Esophagus muscularis mucosa (tissue), 3 donors: ENCODE results near the gene PDCD6IP.

Source experiments
- CTCF ChIP-seq, 3 experiments: fragments of 200-600 bp in 2 of 3; fragments of 450-650 bp in 1 of 3; sonication (generic) in 2 of 3; IDR thresholded peaks; one replicate each; pipeline ENCODE4 v1.5.1; 2017 to 2019; ENCODE audit warnings: antibody characterized with exemption in 3 of 3, mild to moderate bottlenecking in 2 of 3, moderate library complexity in 1 of 3
- POLR2A ChIP-seq: fragments of 450-650 bp; IDR thresholded peaks from one replicate; pipeline ENCODE4 v1.6.1; 2017; ENCODE audit warnings: antibody characterized with exemption, moderate library complexity, mild to moderate bottlenecking, low read depth
- POLR2AphosphoS5 ChIP-seq, 2 donors: sonication (generic); formaldehyde crosslinking; IDR thresholded peaks; one replicate each; pipeline ENCODE4 v1.6.1; 2017; ENCODE audit warnings: antibody characterized with exemption in 2 of 2

GRCh38 chr3:33823821-33824220 is 25.4 kb downstream of the PDCD6IP start:
- no peak for TF ChIP-seq POLR2A
- no peak for TF ChIP-seq POLR2AphosphoS5 (IDR thresholded peaks at IDR 0.05)
- no peak for TF ChIP-seq CTCF (IDR thresholded peaks at IDR 0.05)
